Fibroblast of villous mesenchyme (primary cell): ENCODE measurements around the gene ATAD1. TPM values are rescaled to one million over a fixed set of nuclear protein-coding genes. Genes with fewer than 3 reads are reported as not detected.

Experiments used
- DNase-seq: peaks from one replicate; pipeline ENCODE4 v3.0.0-alpha.2; 2010; ENCODE audit warnings: low read depth
- H3K4me3 ChIP-seq: 2 replicates; pipeline ENCODE4 v1.5.1; 2011; ENCODE audit warnings: low read depth, mild to moderate bottlenecking, low read length
- total RNA-seq: library from RNA; depleted of rRNA; stranded (reverse); fragments of >200 nt; gene quantifications from 2 replicates; pipeline ENCODE4 v1.2.3, GENCODE V29; 2012
- TF ChIP-seq, protein P1 (sequence below): IDR thresholded peaks from 2 replicates; pipeline ENCODE4 v1.5.1; 2012; ENCODE audit warnings: low read depth, mild to moderate bottlenecking, low read length; ENCODE audit not compliant: insufficient read depth

Gene ATAD1
- total RNA-seq, 1 donor: 51.8 TPM

DNA sequence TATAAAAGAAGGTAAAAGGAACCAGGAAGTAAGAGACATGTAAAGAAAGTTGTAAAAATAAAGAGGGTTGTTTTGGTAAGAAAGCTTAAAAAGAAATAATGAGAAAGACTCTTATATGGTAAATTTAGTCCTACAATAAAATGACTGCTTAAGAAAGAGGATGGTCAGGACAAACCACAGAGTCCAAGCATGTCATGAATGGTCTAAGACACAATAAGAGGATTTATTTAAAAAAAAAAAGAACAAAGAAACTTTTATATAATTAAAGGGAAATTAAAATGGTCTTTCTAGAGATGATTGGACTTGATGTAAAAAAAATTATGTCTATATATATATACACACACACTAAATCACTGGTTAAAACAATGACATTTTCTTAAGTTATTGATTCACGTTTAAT, 18.2 kb downstream of the ATAD1 start:
- no peak for DNase-seq
- no peak overlapping the region for H3K4me3 ChIP-seq
- TF ChIP-seq, protein P1, sequence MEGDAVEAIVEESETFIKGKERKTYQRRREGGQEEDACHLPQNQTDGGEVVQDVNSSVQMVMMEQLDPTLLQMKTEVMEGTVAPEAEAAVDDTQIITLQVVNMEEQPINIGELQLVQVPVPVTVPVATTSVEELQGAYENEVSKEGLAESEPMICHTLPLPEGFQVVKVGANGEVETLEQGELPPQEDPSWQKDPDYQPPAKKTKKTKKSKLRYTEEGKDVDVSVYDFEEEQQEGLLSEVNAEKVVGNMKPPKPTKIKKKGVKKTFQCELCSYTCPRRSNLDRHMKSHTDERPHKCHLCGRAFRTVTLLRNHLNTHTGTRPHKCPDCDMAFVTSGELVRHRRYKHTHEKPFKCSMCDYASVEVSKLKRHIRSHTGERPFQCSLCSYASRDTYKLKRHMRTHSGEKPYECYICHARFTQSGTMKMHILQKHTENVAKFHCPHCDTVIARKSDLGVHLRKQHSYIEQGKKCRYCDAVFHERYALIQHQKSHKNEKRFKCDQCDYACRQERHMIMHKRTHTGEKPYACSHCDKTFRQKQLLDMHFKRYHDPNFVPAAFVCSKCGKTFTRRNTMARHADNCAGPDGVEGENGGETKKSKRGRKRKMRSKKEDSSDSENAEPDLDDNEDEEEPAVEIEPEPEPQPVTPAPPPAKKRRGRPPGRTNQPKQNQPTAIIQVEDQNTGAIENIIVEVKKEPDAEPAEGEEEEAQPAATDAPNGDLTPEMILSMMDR: no peak

DNA sequence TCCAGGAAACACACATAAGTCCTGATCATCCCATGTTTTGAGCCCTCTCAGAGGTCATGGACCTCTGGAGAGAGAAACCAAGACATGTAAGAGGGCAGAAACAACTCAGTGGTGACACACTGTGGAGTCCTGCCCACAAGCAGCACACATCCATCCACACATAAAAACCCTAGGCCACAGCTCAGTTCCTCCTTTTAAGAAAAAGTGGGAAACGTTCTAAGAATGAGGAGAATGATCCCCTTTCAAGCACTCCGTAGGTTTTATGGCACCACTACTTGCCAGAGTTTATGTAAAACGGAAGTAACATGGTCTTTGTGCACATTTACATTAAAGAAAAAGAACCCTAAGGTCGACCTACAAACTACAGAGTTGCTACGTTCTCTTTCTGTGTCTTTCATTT, 19.9 kb downstream of the ATAD1 start:
- TF ChIP-seq, protein P1: no peak

GRCh38 chr10:87794285-87794684, 23.7 kb downstream of the ATAD1 start:
- no peak for DNase-seq
- TF ChIP-seq, protein P1: no peak
- H3K4me3 ChIP-seq: no peak overlapping the region

More for the DNA sequence above, 19.9 kb downstream of the ATAD1 start:
- no peak overlapping the region for H3K4me3 ChIP-seq
- DNase-seq: no peak

GRCh38 chr10:87790185-87790584, 27.8 kb downstream of the ATAD1 start:
- H3K4me3 ChIP-seq: no peak overlapping the region
- TF ChIP-seq, protein P1: no peak
- DNase-seq: no peak

- TF ChIP-seq, protein P1: no peak
- DNase-seq: no peak
Measured at GRCh38 chr10:87786421-87786820, 31.6 kb downstream of the ATAD1 start.

GRCh38 chr10:87782721-87783120, 35.3 kb downstream of the ATAD1 start:
- TF ChIP-seq, protein P1: no peak
- no peak for DNase-seq

More at GRCh38 chr10:87786421-87786820, 31.6 kb downstream of the ATAD1 start:
- no peak overlapping the region for H3K4me3 ChIP-seq

DNA sequence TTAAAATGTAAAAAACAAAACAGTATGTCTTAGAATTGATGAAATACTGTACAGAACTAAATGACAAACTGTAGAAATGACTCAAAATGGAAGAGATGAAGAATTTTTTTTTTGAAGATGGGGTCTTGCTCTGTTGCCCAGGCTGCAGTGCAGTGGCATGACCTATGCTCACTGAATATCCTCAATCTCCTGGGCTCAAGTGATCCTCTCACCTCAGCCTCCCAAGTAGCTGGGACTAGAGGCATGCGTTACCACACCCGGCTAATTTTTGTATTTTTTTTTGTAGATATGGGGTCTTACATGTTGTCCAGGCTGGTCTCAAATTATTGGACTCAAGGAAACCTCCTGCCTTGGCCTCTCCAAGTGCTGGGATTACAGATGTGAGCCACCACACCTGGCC, 36.5 kb downstream of the ATAD1 start:
- no peak for DNase-seq
- H3K4me3 ChIP-seq: no peak overlapping the region
- TF ChIP-seq, protein P1: no peak

More at GRCh38 chr10:87782721-87783120, 35.3 kb downstream of the ATAD1 start:
- H3K4me3 ChIP-seq: no peak overlapping the region
